Muscle layer of colon (tissue), 2 donors: ENCODE data around the gene ANKS1B.
"Not testable (repeated sequence)": the region's sequence is repeated elsewhere in the genome, so short reads cannot be mapped to it uniquely, and the experiment has no call there.

ENCODE experiments used
- H3K27ac ChIP-seq: one replicate; pipeline ENCODE4 v1.7.0; 2013; ENCODE audit warnings: low read depth, mild to moderate bottlenecking, low read length, moderate library complexity
- H3K27me3 ChIP-seq, 2 donors: one replicate each; pipeline ENCODE4 v1.7.0; 2013; ENCODE audit warnings: low read length in 2 of 2, mild to moderate bottlenecking in 2 of 2; ENCODE audit not compliant: insufficient read depth in 2 of 2, control insufficient read depth in 1 of 2
- H3K36me3 ChIP-seq: one replicate; pipeline ENCODE4 v1.7.0; 2013; ENCODE audit warnings: mild to moderate bottlenecking, low read length; ENCODE audit not compliant: insufficient read depth
- H3K4me1 ChIP-seq: one replicate; pipeline ENCODE4 v1.7.0; 2013; ENCODE audit warnings: mild to moderate bottlenecking, low read length; ENCODE audit not compliant: insufficient read depth
- H3K4me3 ChIP-seq, 2 donors: one replicate each; pipeline ENCODE4 v1.7.0; 2013; ENCODE audit warnings: low read length in 2 of 2, low read depth in 1 of 2, mild to moderate bottlenecking in 1 of 2, moderate library complexity in 1 of 2
- H3K9ac ChIP-seq: one replicate; pipeline ENCODE4 v1.7.0; 2013; ENCODE audit warnings: low read length
- H3K9me3 ChIP-seq: one replicate; pipeline ENCODE4 v1.7.0; 2013; ENCODE audit warnings: mild to moderate bottlenecking, low read length
- donor health status: abdominal sarcoma.
- donor health status: Adenocarcinoma of cecum.

ANKS1B gene

DNA sequence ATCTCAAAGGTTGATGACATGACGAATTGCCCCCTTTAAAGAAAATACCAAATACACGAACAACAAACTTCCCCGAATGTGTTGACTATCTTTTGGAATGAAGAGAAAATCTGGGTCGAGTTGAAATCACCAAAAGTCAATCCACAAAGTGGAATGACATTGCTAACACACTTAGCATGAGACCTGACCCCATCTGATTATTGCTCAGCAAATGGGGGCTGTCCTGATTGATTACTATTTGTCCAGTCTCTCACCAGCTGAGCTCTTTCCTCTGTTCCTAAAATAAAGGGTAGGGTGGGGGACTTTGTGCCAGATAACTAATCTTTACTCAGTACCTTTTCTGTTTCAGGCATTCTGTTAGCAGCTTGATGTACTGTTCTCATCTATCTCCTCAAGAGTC, 1116.2 kb downstream of the ANKS1B start:
- Histone ChIP-seq H3K9me3 (no peaks in the 10 kb centered on the region), H3K36me3 (no peaks in the 10 kb centered on the region), H3K9ac (no peak overlapping the region), H3K4me1 (no peaks in the 10 kb centered on the region), H3K4me3 (no peak overlapping the region), H3K27me3 (no peaks in the 10 kb centered on the region), H3K27ac (no peak overlapping the region)

DNA sequence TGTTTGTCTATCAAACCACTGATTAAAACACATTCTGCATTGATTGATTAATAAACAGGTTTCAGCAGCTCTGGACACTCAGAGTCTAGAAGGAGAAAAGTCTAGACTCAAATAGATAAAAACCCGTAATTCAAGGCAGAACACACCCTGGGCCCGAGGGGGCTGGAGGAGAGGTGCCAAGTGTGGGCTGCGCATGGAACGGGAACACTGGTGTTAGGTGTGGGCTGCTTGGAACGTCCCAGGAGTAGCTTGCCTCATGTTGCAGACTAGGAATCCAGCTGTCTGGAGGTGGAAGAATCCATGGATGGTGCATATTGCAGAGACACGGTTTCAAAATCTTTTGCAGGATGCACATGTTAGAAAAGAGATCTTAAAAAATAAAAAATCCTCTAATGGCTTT, 1116.7 kb downstream of the ANKS1B start:
- Histone ChIP-seq H3K4me1 (no peaks in the 10 kb centered on the region), H3K9ac (no peak overlapping the region), H3K36me3 (no peaks in the 10 kb centered on the region), H3K27ac (no peak overlapping the region), H3K4me3 (no peak overlapping the region), H3K9me3 (no peaks in the 10 kb centered on the region), H3K27me3 (no peaks in the 10 kb centered on the region)

DNA sequence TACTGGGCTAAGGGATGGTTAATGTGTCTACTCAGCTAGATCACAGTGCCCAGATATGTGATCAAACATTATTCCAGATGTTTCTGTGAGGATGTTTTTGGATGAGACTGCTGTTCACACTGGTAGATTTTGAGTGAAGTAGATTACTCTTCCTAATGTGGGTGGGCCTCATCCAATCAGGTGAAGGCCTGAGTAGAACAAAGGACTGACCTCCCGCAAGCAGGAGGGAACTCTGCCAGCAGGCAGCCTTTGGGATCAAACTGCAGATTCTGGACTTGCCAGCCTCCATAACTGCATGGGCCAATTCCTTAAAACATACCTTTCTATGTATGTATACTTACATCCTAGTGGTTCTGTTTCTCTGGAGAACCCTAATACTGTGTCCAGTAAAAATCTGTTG, 1120.4 kb downstream of the ANKS1B start:
- Histone ChIP-seq H3K9me3 (no peaks in the 10 kb centered on the region), H3K27ac (no peak overlapping the region), H3K4me3 (no peak overlapping the region), H3K36me3 (no peaks in the 10 kb centered on the region), H3K9ac (no peak overlapping the region), H3K4me1 (no peaks in the 10 kb centered on the region), H3K27me3 (no peaks in the 10 kb centered on the region)

DNA sequence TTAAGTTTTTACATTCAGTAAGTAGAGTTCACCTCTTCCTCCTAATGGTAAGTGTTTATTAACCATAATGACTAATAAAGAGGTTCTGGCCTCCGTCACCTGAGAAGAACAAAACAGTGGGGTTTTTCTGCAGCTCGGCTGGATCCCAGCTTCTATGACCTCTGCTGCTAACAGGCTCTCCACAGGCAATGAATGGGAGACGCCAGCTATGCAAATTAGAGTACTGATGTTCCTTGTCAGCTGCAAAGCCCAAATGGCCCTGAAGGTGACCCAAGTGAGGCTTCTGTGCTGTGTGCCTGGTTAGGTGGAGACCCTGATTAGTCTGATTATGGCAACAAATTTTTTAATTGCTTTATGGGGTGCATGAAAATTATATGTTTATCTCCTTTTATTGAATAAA, 1121.6 kb downstream of the ANKS1B start:
- no peaks in the 10 kb centered on the region for H3K9me3 ChIP-seq
- H3K36me3 ChIP-seq, result no peaks in the 10 kb centered on the region
- H3K27ac ChIP-seq, result no peak overlapping the region
- H3K9ac ChIP-seq, result no peak overlapping the region
- no peaks in the 10 kb centered on the region for H3K4me1 ChIP-seq
- H3K4me3 ChIP-seq, result no peak overlapping the region
- H3K27me3 ChIP-seq, result no peaks in the 10 kb centered on the region

- Histone ChIP-seq H3K4me1 (no peaks in the 10 kb centered on the region), H3K9ac (no peak overlapping the region), H3K4me3 (no peak overlapping the region), H3K27ac (no peak overlapping the region), H3K27me3 (no peaks in the 10 kb centered on the region), H3K36me3 (no peaks in the 10 kb centered on the region), H3K9me3 (no peaks in the 10 kb centered on the region)
Measured at GRCh38 chr12:98861251-98861650, 1123.5 kb downstream of the ANKS1B start.

DNA sequence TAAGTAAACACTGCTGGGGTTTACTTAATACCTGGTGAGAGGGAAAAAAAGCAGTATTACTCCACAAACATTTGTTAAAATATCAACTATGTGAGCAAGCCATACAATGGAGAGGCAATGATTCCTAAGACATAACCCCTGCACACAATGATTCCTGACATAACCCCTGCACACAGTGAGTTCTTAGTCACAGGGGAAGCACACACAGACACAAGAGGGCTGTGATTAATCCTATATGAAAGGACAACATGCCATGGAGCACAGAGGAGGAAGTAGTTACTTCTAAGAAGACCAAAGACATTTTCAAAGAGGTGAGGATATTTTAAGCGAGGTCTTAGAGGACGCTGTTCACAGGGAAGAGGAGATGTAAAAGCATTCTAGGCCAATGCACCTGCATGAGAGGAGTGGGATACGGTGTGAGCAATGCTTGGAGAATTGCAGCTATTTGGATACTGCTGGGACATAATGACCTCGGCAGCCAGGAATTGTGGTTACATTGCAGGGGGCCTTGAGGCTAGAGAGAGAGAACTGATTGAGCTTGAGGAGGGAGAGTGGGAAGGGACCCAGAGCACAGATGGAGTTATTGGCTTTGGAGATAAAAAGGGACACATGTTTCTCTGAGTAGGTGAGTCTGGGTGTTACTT, 1127.7 kb downstream of the ANKS1B start:
- Histone ChIP-seq H3K36me3 (no peaks in the 10 kb centered on the region), H3K9ac (no peak overlapping the region), H3K4me3 (no peak overlapping the region), H3K4me1 (no peaks in the 10 kb centered on the region), H3K27me3 (no peaks in the 10 kb centered on the region), H3K27ac (no peak overlapping the region), H3K9me3 (no peaks in the 10 kb centered on the region)

DNA sequence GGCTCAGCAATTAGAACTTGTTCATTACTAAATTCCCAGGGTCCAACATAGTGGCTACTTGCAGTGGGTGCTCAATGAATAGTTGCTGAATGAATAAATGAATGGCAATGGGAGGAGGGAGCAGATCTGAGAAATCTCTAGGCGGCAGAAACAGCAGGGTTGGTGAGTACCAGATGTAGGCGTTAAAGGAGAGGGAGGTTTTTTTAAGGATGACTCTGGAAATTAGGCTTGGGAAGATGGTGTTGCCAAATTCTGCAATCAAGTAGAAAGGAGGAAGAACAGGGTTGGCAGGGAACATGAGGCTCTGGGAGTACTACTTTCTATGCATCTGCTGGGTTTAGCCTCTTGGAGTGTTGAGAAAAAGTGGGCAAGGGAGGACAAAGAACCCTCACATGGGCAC, 1132.6 kb downstream of the ANKS1B start:
- Histone ChIP-seq H3K27me3 (no peaks in the 10 kb centered on the region), H3K9me3 (no peaks in the 10 kb centered on the region), H3K4me1 (no peaks in the 10 kb centered on the region), H3K36me3 (no peaks in the 10 kb centered on the region), H3K27ac (no peak overlapping the region), H3K9ac (no peak overlapping the region), H3K4me3 (no peak overlapping the region)

- H3K27me3 ChIP-seq, result no peaks in the 10 kb centered on the region
- H3K9ac ChIP-seq, result no peak overlapping the region
- H3K4me1 ChIP-seq, result no peaks in the 10 kb centered on the region
- H3K27ac ChIP-seq, result no peak overlapping the region
- no peak overlapping the region for H3K4me3 ChIP-seq
- H3K36me3 ChIP-seq, result no peaks in the 10 kb centered on the region
- H3K9me3 ChIP-seq, result no peaks in the 10 kb centered on the region
Measured at GRCh38 chr12:98847242-98847641, 1137.5 kb downstream of the ANKS1B start.

- Histone ChIP-seq H3K9me3 (no peaks in the 10 kb centered on the region), H3K27me3 (no peaks in the 10 kb centered on the region), H3K27ac (no peak overlapping the region), H3K36me3 (no peaks in the 10 kb centered on the region), H3K4me3 (no peak overlapping the region), H3K9ac (no peak overlapping the region), H3K4me1 (no peaks in the 10 kb centered on the region)
Measured at GRCh38 chr12:98845957-98846356, 1138.8 kb downstream of the ANKS1B start.

DNA sequence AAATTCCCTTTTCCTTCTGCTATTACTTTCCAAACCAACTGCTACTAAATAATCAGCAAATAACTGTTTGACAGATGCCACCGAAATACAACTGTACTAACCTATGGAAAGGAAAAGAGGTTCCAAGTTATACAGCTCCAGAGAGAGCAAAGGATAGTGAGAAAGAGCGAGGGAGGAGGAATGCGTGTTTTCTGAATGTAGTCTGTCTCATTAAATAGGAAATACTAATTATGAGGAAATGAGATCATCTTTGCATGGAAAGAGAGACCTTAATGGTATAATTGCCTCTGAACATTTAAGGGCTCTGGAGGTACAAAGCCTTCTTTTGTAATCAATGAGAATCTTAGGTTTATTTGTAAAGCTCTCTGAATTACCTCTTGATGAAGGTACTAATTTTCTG, 1144.4 kb downstream of the ANKS1B start:
- Histone ChIP-seq H3K9ac (no peak overlapping the region), H3K4me3 (no peak overlapping the region), H3K36me3 (no peaks in the 10 kb centered on the region), H3K27ac (no peak overlapping the region), H3K4me1 (no peaks in the 10 kb centered on the region), H3K9me3 (no peaks in the 10 kb centered on the region), H3K27me3 (no peaks in the 10 kb centered on the region)

- no peak overlapping the region for H3K27ac ChIP-seq
- no peaks in the 10 kb centered on the region for H3K36me3 ChIP-seq
- H3K9me3 ChIP-seq, result no peaks in the 10 kb centered on the region
- H3K4me1 ChIP-seq, result no peaks in the 10 kb centered on the region
- H3K4me3 ChIP-seq, result no peak overlapping the region
- H3K27me3 ChIP-seq, result no peaks in the 10 kb centered on the region
- H3K9ac ChIP-seq, result no peak overlapping the region
Measured at GRCh38 chr12:98838231-98838647, 1146.5 kb downstream of the ANKS1B start.

GRCh38 chr12:98837134-98837752, 1147.5 kb downstream of the ANKS1B start:
- not testable (repeated sequence) for H3K9me3 ChIP-seq, H3K27ac ChIP-seq, H3K36me3 ChIP-seq, H3K9ac ChIP-seq, H3K4me1 ChIP-seq, H3K27me3 ChIP-seq, H3K4me3 ChIP-seq
